ENCODE results near the gene TMPRSS2. TPM values are rescaled to one million over a fixed set of nuclear protein-coding genes. Genes with fewer than 3 reads are reported as not detected.

TMPRSS2 gene
- total RNA-seq, 3 donors from 2014 or later = 0.24 to 0.33 (median 0.30) TPM

- H3K4me1 Mint-ChIP-seq (ENCODE audit: low read depth) = no peaks in the 10 kb centered on the region
- no peak overlapping the region for H3K4me3 Mint-ChIP-seq
- peaks cover 37% of the 10 kb centered on the region for H3K27me3 Mint-ChIP-seq (ENCODE audit: low read depth)
- ATAC-seq = no peak
- no peak for DNase-seq
- H3K36me3 Mint-ChIP-seq (ENCODE audit: insufficient read depth) = no peaks in the 10 kb centered on the region
- H3K9me3 Mint-ChIP-seq = no peaks in the 10 kb centered on the region
Observed at GRCh38 chr21:41501919-41502318, 6.0 kb downstream of the TMPRSS2 start.

- Mint-ChIP-seq H3K27me3 (ENCODE audit: low read depth) (peaks cover 27% of the 10 kb centered on the region), H3K4me3 (no peak overlapping the region), H3K36me3 (ENCODE audit: insufficient read depth) (no peaks in the 10 kb centered on the region), H3K9me3 (no peaks in the 10 kb centered on the region), H3K4me1 (ENCODE audit: low read depth) (no peaks in the 10 kb centered on the region)
- ATAC-seq (no peak), DNase-seq (no peak)
Observed at GRCh38 chr21:41500931-41501381, 7.0 kb downstream of the TMPRSS2 start.

GRCh38 chr21:41500363-41500762, 7.6 kb downstream of the TMPRSS2 start:
- Mint-ChIP-seq H3K9me3 (no peaks in the 10 kb centered on the region), H3K4me3 (no peak overlapping the region)
- ATAC-seq = no peak

GRCh38 chr21:41499920-41500319, 8.0 kb downstream of the TMPRSS2 start:
- Mint-ChIP-seq H3K4me3 (no peak overlapping the region), H3K27me3 (ENCODE audit: low read depth) (peaks cover 22% of the 10 kb centered on the region), H3K36me3 (ENCODE audit: insufficient read depth) (no peaks in the 10 kb centered on the region), H3K9me3 (no peaks in the 10 kb centered on the region), H3K4me1 (ENCODE audit: low read depth) (no peaks in the 10 kb centered on the region)
- ATAC-seq = no peak
- DNase-seq = no peak

More at GRCh38 chr21:41500363-41500762, 7.6 kb downstream of the TMPRSS2 start:
- Mint-ChIP-seq H3K4me1 (ENCODE audit: low read depth) (no peaks in the 10 kb centered on the region), H3K36me3 (ENCODE audit: insufficient read depth) (no peaks in the 10 kb centered on the region), H3K27me3 (ENCODE audit: low read depth) (peaks cover 23% of the 10 kb centered on the region)
- no peak for DNase-seq

GRCh38 chr21:41497788-41498187, 10.2 kb downstream of the TMPRSS2 start:
- Mint-ChIP-seq H3K4me3 (no peak overlapping the region), H3K27me3 (ENCODE audit: low read depth) (peaks cover 17% of the 10 kb centered on the region), H3K9me3 (no peaks in the 10 kb centered on the region), H3K36me3 (ENCODE audit: insufficient read depth) (no peaks in the 10 kb centered on the region), H3K4me1 (ENCODE audit: low read depth) (no peaks in the 10 kb centered on the region)
- ATAC-seq (no peak), DNase-seq (no peak)

- DNase-seq = no peak
- Mint-ChIP-seq H3K4me1 (ENCODE audit: low read depth) (no peaks in the 10 kb centered on the region), H3K27me3 (ENCODE audit: low read depth) (peaks cover 12% of the 10 kb centered on the region), H3K36me3 (ENCODE audit: insufficient read depth) (no peaks in the 10 kb centered on the region), H3K4me3 (no peak overlapping the region), H3K9me3 (no peaks in the 10 kb centered on the region)
- ATAC-seq = no peak
Observed at GRCh38 chr21:41497008-41497407, 10.9 kb downstream of the TMPRSS2 start.

- Mint-ChIP-seq H3K36me3 (ENCODE audit: insufficient read depth) (no peaks in the 10 kb centered on the region), H3K9me3 (no peaks in the 10 kb centered on the region), H3K4me1 (ENCODE audit: low read depth) (no peaks in the 10 kb centered on the region), H3K4me3 (no peak overlapping the region), H3K27me3 (ENCODE audit: low read depth) (peaks cover 13% of the 10 kb centered on the region)
- ATAC-seq = no peak
- DNase-seq = no peak
Observed at GRCh38 chr21:41494242-41494641, 13.7 kb downstream of the TMPRSS2 start.

GRCh38 chr21:41491412-41491811, 16.5 kb downstream of the TMPRSS2 start:
- Mint-ChIP-seq H3K4me1 (ENCODE audit: low read depth) (no peaks in the 10 kb centered on the region), H3K9me3 (no peaks in the 10 kb centered on the region), H3K4me3 (no peak overlapping the region), H3K36me3 (ENCODE audit: insufficient read depth) (no peaks in the 10 kb centered on the region), H3K27me3 (ENCODE audit: low read depth) (peaks cover 8% of the 10 kb centered on the region)
- ATAC-seq (no peak), DNase-seq (no peak)

GRCh38 chr21:41490330-41490729, 17.6 kb downstream of the TMPRSS2 start:
- ATAC-seq (no peak), DNase-seq (no peak)
- Mint-ChIP-seq H3K4me3 (no peak overlapping the region), H3K9me3 (no peaks in the 10 kb centered on the region), H3K4me1 (ENCODE audit: low read depth) (no peaks in the 10 kb centered on the region), H3K27me3 (ENCODE audit: low read depth) (peaks cover 8% of the 10 kb centered on the region), H3K36me3 (ENCODE audit: insufficient read depth) (no peaks in the 10 kb centered on the region)

- Mint-ChIP-seq H3K36me3 (ENCODE audit: insufficient read depth) (no peaks in the 10 kb centered on the region), H3K9me3 (no peaks in the 10 kb centered on the region)
- no peak for ATAC-seq
Observed at GRCh38 chr21:41489329-41489728, 18.6 kb downstream of the TMPRSS2 start.

GRCh38 chr21:41488080-41488479, 19.9 kb downstream of the TMPRSS2 start:
- Mint-ChIP-seq H3K4me3 (no peak overlapping the region), H3K36me3 (ENCODE audit: insufficient read depth) (no peaks in the 10 kb centered on the region), H3K9me3 (no peaks in the 10 kb centered on the region), H3K27me3 (ENCODE audit: low read depth) (peaks cover 8% of the 10 kb centered on the region), H3K4me1 (ENCODE audit: low read depth) (no peaks in the 10 kb centered on the region)
- DNase-seq = no peak
- no peak for ATAC-seq

More at GRCh38 chr21:41489329-41489728, 18.6 kb downstream of the TMPRSS2 start:
- no peaks in the 10 kb centered on the region for H3K4me1 Mint-ChIP-seq (ENCODE audit: low read depth)
- no peak for DNase-seq
- H3K4me3 Mint-ChIP-seq = no peak overlapping the region
- H3K27me3 Mint-ChIP-seq (ENCODE audit: low read depth) = peaks cover 8% of the 10 kb centered on the region

GRCh38 chr21:41487082-41487481, 20.9 kb downstream of the TMPRSS2 start:
- no peaks in the 10 kb centered on the region for H3K36me3 Mint-ChIP-seq (ENCODE audit: insufficient read depth)
- H3K4me1 Mint-ChIP-seq (ENCODE audit: low read depth) = no peaks in the 10 kb centered on the region
- H3K27me3 Mint-ChIP-seq (ENCODE audit: low read depth) = peaks cover 8% of the 10 kb centered on the region
- H3K9me3 Mint-ChIP-seq = no peaks in the 10 kb centered on the region
- ATAC-seq = no peak
- no peak for DNase-seq
- no peak overlapping the region for H3K4me3 Mint-ChIP-seq

GRCh38 chr21:41483973-41484372, 24.0 kb downstream of the TMPRSS2 start:
- no peaks in the 10 kb centered on the region for H3K9me3 Mint-ChIP-seq
- H3K36me3 Mint-ChIP-seq (ENCODE audit: insufficient read depth) = no peaks in the 10 kb centered on the region
- ATAC-seq = no peak
- no peaks in the 10 kb centered on the region for H3K27me3 Mint-ChIP-seq (ENCODE audit: low read depth)
- no peak overlapping the region for H3K4me3 Mint-ChIP-seq
- no peaks in the 10 kb centered on the region for H3K4me1 Mint-ChIP-seq (ENCODE audit: low read depth)
- no peak for DNase-seq

- Mint-ChIP-seq H3K9me3 (no peaks in the 10 kb centered on the region), H3K4me1 (ENCODE audit: low read depth) (no peaks in the 10 kb centered on the region), H3K27me3 (ENCODE audit: low read depth) (no peaks in the 10 kb centered on the region), H3K4me3 (no peak overlapping the region), H3K36me3 (ENCODE audit: insufficient read depth) (no peaks in the 10 kb centered on the region)
- DNase-seq (no peak), ATAC-seq (no peak)
Observed at GRCh38 chr21:41483415-41483814, 24.5 kb downstream of the TMPRSS2 start.

GRCh38 chr21:41482980-41483379, 25.0 kb downstream of the TMPRSS2 start:
- Mint-ChIP-seq H3K9me3 (no peaks in the 10 kb centered on the region), H3K27me3 (ENCODE audit: low read depth) (no peaks in the 10 kb centered on the region), H3K4me1 (ENCODE audit: low read depth) (no peaks in the 10 kb centered on the region), H3K4me3 (no peak overlapping the region), H3K36me3 (ENCODE audit: insufficient read depth) (no peaks in the 10 kb centered on the region)
- DNase-seq (no peak), ATAC-seq (no peak)

- no peak for ATAC-seq
- DNase-seq = no peak
- H3K4me1 Mint-ChIP-seq (ENCODE audit: low read depth) = no peaks in the 10 kb centered on the region
- H3K4me3 Mint-ChIP-seq = no peak overlapping the region
- no peaks in the 10 kb centered on the region for H3K27me3 Mint-ChIP-seq (ENCODE audit: low read depth)
- H3K9me3 Mint-ChIP-seq = no peaks in the 10 kb centered on the region
- H3K36me3 Mint-ChIP-seq (ENCODE audit: insufficient read depth) = no peaks in the 10 kb centered on the region
Observed at GRCh38 chr21:41482301-41482700, 25.7 kb downstream of the TMPRSS2 start.

All from activated T-cell treated with anti-CD3 and anti-CD28 coated beads, Interleukin-2, amount 50 U/mL, for 4 hours (primary cell).